Heart right ventricle (tissue), 16 donors: ENCODE data around the gene LBX1. TPM values are rescaled to one million over a fixed set of nuclear protein-coding genes. Genes with fewer than 3 reads are reported as not detected.

ENCODE experiments used
- ATAC-seq, 8 donors: fragments of 200-7000 bp; cut with Tn5 transposase; one replicate each; pipeline ENCODE4 v1.9.1; 2020; ENCODE audit warnings: mild to moderate bottlenecking in 8 of 8, moderate library complexity in 8 of 8, moderate number of reproducible peaks in 1 of 8
- DNase-seq, 2 donors: peaks; one replicate each; pipeline ENCODE4 v3.0.0-alpha.2; 2020
- H3K27ac ChIP-seq, 10 donors: fragments of 200-600 bp; sonication (generic) in 2 of 10; one replicate each; pipeline versions ENCODE4 v1.5.0 to v1.8.0; 2020 to 2022; ENCODE audit warnings: mild to moderate bottlenecking in 3 of 10
- H3K27me3 ChIP-seq, 7 donors: fragments of 200-600 bp; one replicate each; pipeline ENCODE4 v1.8.0; 2021 to 2022; ENCODE audit warnings: mild to moderate bottlenecking in 2 of 7
- H3K36me3 ChIP-seq, 9 donors: fragments of 200-600 bp; sonication (generic) in 1 of 9; one replicate each; pipeline versions ENCODE4 v1.5.0 to v1.8.0; 2020 to 2022; ENCODE audit warnings: mild to moderate bottlenecking in 2 of 9
- H3K4me1 ChIP-seq, 9 donors: fragments of 200-600 bp; sonication (generic) in 1 of 9; one replicate each; pipeline versions ENCODE4 v1.5.0 to v1.8.0; 2020 to 2022; ENCODE audit warnings: mild to moderate bottlenecking in 4 of 9
- H3K4me3 ChIP-seq, 10 donors: fragments of 200-600 bp; sonication (generic) in 2 of 10; one replicate each; pipeline versions ENCODE4 v1.5.0 to v1.8.0; 2020 to 2022; ENCODE audit warnings: mild to moderate bottlenecking in 7 of 10, moderate library complexity in 2 of 10
- H3K9me3 ChIP-seq, 11 donors: fragments of 200-600 bp in 10 of 11; sonication (generic) in 2 of 11; one replicate each; pipeline versions ENCODE4 v1.5.0 to v1.8.0; 2013 to 2022; ENCODE audit warnings: mild to moderate bottlenecking in 2 of 11, control low read depth in 1 of 11, moderate library complexity in 1 of 11
- WGBS, 2 donors: extraction: QIAGEN DNeasy Blood & Tissue Kit; methylation state at CpG; one replicate each; pipeline ENCODE4 v1.1.7; 2013; ENCODE audit warnings: inconsistent platforms in 1 of 2; 5-methylcytosine and 5-hydroxymethylcytosine counted together
- intact Hi-C, 10 donors: fragments of 100-400 bp; cut with DNase I; formaldehyde crosslinking; loops; one replicate each; pipeline versions ENCODE4 v1.11.1 to v1.14.2; 2022
- polyA plus RNA-seq, 2 donors: library from polyadenylated mRNA; stranded (reverse); fragments of 200-250 nt; gene quantifications; one replicate each; pipeline ENCODE4 v1.2.3, GENCODE V29; 2013
- total RNA-seq, 10 donors: library from RNA; stranded (reverse); fragmentation: NEBNext Ultra II Directional in 3 of 10; extraction: Animal tissue kit (Norgen Biotek cat#: 25700) in 3 of 10; gene quantifications; one replicate each; pipeline versions ENCODE4 v1.2.1 to v1.2.4, GENCODE V29; 2021 to 2023
- TF ChIP-seq, protein P1 (sequence below), 9 donors: fragments of 200-600 bp; sonication (generic) in 2 of 9; IDR thresholded peaks; one replicate each; pipeline versions ENCODE4 v1.5.0 to v1.8.0; 2021 to 2022; ENCODE audit warnings: antibody characterized with exemption in 9 of 9, mild to moderate bottlenecking in 5 of 9, moderate library complexity in 1 of 9
- donor health status: Arrhythmogenic right ventricular cardiomyopathy.
- donor health status: ischemic (EF 13 %, LVEDD 7.1; RV severe dilation, severe dysfunction).
- donor health status: healthy with polysubstance abuse.
- donor health status: DM: no; HTN: yes; CAD: no.
- donor health status: DM: no; HTN: no; CAD: no.
- donor health status: ischemic (EF 25% LVEDD 6.9; RV normal size, moderate dysfunction).
- donor health status: ischemic (EF 25% LVEDD 5.7; RV mildly dilated, moderate dysfunction).
- donor health status: healthy.
- donor health status: DM: yes; HTN: yes; CAD: no.
- donor health status: Ischemic cardiomyopathy.
- donor health status: ischemic (EF 35%, LVEDD 5.7; RV mildly dilated, moderate dysfunction).
- donor health status: nonischemic (EF 11% LVEDD 7.7; RV severe dilation, severe dysfunction).
- donor health status: DM: yes; HTN: yes; CAD: no.
- donor health status: PGD.
- donor health status: ischemic (EF 29% LVEDD 5.4; RV normal size, mild dysfunction).
- donor health status: nonischemic (EF 23%, LVEDD 6.1; RV moderate dilation, normal function).

The LBX1 gene
- total and polyA plus RNA-seq, 12 donors, result not detected

DNA sequence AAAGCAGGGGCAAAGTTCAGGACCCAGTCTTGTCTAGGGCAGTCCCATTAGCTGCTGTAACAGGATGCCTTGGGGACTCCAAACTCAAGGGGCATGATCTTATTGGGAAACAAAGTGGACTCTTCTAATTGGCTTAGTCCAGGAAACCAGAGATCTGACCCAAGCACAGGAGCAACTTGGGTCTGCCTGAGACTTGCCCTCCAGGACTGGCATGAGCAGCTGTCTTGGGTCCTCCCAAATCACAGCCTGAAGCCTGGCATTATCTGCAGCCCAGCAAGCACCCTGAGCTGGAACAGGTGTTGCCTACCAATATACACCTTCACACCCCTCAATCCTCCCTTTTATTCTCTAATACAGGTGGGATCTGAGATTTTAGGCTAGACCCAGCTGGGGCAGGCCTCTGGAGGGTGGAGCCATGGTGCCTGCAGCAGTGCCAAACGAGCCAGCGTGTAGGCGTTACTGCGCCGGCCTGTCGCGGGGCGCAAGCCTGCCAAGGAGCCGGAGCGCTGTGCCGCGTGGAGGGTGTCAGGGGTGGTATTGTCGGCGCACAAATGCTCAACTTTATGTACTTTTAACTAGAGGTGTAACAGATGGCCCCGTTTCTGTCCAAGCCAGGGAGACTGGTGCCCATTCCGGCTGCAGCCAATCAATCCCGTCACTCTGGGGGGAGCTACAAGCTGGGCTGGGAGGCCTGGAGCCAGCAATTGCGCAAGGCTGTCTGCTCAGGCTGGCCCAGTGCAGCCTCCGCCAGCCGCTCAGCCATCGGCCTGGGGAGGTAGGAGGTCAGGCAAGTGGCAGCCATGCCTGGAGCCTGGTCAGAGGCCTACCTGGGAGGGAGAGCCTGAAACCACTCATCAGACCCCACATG lies 12.8 kb upstream of the LBX1 start:
- Histone ChIP-seq H3K36me3 (no peaks in the 10 kb centered on the region), H3K27me3 (peaks cover 17 to 94% (median 82%) of the 10 kb centered on the region in 7 donors), H3K4me1 (peaks cover 0 to 6% (median 4%) of the 10 kb centered on the region in 9 donors), H3K9me3 (no peaks in the 10 kb centered on the region), H3K4me3 (no peak overlapping the region), H3K27ac (no peak overlapping the region)
- ATAC-seq (peak in 2 of 8 donors; percentile 58 to 76), DNase-seq (no peak)
- 90 to 91% methylated on average over 21 of the region's 21 CpGs for WGBS, 2 donors
- intact Hi-C loops, result no loop called here
- TF ChIP-seq, protein P1, sequence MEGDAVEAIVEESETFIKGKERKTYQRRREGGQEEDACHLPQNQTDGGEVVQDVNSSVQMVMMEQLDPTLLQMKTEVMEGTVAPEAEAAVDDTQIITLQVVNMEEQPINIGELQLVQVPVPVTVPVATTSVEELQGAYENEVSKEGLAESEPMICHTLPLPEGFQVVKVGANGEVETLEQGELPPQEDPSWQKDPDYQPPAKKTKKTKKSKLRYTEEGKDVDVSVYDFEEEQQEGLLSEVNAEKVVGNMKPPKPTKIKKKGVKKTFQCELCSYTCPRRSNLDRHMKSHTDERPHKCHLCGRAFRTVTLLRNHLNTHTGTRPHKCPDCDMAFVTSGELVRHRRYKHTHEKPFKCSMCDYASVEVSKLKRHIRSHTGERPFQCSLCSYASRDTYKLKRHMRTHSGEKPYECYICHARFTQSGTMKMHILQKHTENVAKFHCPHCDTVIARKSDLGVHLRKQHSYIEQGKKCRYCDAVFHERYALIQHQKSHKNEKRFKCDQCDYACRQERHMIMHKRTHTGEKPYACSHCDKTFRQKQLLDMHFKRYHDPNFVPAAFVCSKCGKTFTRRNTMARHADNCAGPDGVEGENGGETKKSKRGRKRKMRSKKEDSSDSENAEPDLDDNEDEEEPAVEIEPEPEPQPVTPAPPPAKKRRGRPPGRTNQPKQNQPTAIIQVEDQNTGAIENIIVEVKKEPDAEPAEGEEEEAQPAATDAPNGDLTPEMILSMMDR (IDR thresholded peaks at IDR 0.05), result no peak

DNA sequence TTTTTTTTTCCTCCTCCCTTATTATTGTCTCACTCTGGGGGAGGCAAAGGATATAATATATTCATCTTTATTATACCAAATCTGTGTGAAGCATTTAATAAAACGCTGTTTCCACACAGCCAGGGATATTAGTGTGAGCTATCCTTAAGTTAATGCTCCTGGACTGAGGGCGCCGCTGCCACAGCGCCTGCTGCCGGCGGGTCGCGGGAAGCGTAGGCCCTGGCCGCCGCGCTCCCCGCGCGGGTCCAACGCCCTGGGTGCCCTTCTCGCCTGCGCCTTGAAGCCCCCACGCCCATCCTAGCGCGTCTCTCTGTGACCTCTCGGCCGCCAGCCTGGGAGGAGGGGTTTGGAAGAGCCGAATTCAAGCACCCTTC lies 9.5 kb upstream of the LBX1 start:
- DNase-seq, result no peak
- H3K36me3 ChIP-seq, result no peaks in the 10 kb centered on the region
- no peaks in the 10 kb centered on the region for H3K9me3 ChIP-seq
- no peak overlapping the region for H3K27ac ChIP-seq
- peaks cover 0 to 18% (median 13%) of the 10 kb centered on the region in 9 donors for H3K4me1 ChIP-seq
- TF ChIP-seq, protein P1 (IDR thresholded peaks at IDR 0.05), result peak in 7 of 9 donors; percentile 36 to 72 (median 49)
- intact Hi-C loops, result no loop called here
- H3K27me3 ChIP-seq, result peaks cover 34 to 100% (median 94%) of the 10 kb centered on the region in 7 donors
- no peak for ATAC-seq
- 8 to 16% methylated on average over 24 of the region's 24 CpGs for WGBS, 2 donors
- no peak overlapping the region for H3K4me3 ChIP-seq

DNA sequence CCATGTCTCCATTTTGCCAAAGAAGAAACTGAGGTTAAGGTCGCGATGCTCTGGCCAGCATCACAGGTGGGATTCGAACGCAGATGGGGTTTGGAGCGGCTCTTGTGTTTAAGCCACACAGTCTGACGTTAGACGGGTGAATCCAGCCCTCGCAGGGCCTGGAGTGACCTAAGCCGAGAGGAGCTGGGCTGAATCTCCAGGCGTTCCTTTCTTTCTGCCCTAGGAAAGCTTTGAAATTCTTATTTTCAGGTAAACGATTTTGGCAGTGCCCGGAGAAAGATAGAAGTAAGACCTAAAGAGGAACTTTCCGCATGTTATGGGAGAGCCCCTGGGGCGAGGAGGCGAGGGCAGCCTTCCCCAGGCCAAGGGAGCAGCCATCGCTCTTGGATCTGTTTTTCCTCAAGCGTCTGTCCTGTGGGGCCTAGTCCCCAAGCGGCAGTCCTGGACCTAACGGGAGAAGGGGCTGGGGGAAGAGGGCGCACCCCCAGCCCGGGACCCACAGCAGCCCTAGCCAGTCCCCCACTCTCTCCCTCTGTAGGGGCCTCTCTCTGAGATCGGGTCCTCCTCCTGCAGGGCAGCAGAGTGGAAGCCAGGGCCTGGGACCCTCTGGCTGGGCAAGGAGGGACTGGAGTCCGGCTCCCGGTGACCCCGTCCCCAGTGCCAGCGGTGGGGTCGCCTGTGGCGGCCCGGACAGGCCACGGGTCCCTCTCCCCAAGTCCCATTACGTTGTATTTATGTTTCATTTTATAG lies 8.9 kb upstream of the LBX1 start:
- 9 to 17% methylated on average over 31 of the region's 31 CpGs for WGBS, 2 donors
- peaks cover 0 to 18% (median 13%) of the 10 kb centered on the region in 9 donors for H3K4me1 ChIP-seq
- DNase-seq, result no peak
- ATAC-seq, result no peak
- intact Hi-C loops, result no loop called here
- TF ChIP-seq, protein P1 (IDR thresholded peaks at IDR 0.05), result no peak
- no peak overlapping the region for H3K27ac ChIP-seq
- no peaks in the 10 kb centered on the region for H3K9me3 ChIP-seq
- peaks cover 35 to 100% (median 94%) of the 10 kb centered on the region in 7 donors for H3K27me3 ChIP-seq
- H3K4me3 ChIP-seq, result no peak overlapping the region
- no peaks in the 10 kb centered on the region for H3K36me3 ChIP-seq

DNA sequence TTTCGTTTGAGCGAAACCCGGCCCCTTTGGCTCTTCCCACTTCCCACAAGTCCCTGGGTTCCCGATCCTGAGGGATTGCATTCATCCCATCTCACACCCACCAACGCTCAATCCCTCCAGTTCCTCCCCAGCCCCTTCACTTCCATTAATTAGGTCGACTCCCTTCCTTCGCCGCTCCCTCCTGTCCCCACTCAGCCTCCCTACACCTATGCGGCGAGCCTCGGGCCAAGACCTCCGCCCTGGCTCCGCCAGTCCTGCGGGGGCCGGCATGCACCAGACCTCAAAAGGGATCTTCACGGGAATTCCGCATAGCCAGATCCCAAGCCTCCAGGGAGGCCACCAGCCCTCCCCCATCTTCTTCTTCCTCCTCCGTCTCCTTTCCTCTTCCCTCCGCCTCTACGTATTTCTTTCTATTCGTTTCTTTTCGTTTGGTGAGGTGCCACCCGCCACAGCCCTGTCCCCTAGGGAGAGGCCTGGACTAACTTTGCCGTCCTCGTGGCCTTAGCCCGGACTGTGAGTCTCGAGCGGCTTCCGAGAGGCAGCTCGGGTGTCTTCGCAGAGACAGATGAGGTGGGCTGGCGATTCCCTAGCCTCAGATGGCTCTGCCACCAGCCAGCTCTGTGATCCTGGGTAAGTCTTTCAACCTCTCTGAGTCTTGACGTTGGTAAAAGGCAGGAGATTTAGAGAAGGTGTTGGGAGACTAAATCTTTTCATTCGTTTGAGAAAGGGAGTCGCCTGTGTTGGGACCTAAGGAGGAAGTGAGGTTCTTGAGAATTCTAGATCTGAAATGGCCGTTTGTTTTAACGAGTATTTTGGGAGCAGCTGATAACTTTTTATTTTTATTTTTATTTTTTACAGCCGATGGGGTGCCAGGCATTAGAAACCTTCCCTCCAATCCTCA lies 8.1 kb upstream of the LBX1 start:
- Histone ChIP-seq H3K27ac (no peak overlapping the region), H3K9me3 (no peaks in the 10 kb centered on the region), H3K4me3 (no peak overlapping the region), H3K36me3 (no peaks in the 10 kb centered on the region), H3K4me1 (peaks cover 0 to 18% (median 13%) of the 10 kb centered on the region in 9 donors), H3K27me3 (peaks cover 43 to 100% (median 95%) of the 10 kb centered on the region in 7 donors)
- DNase-seq (no peak), ATAC-seq (no peak)
- intact Hi-C loops, result no loop called here
- TF ChIP-seq, protein P1 (IDR thresholded peaks at IDR 0.05), result no peak
- WGBS, 2 donors, result 6 to 8% methylated on average over 38 of the region's 38 CpGs
